HFFc6 (cell line): Measurements from ENCODE around the gene CMIP. TPM values are rescaled to one million over a fixed set of nuclear protein-coding genes. Genes with fewer than 3 reads are reported as not detected.
A peak's percentile ranks its signal among the peaks of the same experiment; 100 is the strongest.

Experiments
- DNase-seq: peaks from one replicate; pipeline ENCODE4 v3.0.0-alpha.2; 2018
- H3K27ac Mint-ChIP-seq: 2 replicates; pipeline ENCODE4 v1.8.0; 2020; ENCODE audit warnings: mild to moderate bottlenecking, mixed read lengths
- H3K27me3 Mint-ChIP-seq: 2 replicates; pipeline ENCODE4 v1.8.0; 2021; ENCODE audit warnings: mild to moderate bottlenecking, moderate library complexity, mixed read lengths; ENCODE audit not compliant: insufficient read depth
- H3K36me3 Mint-ChIP-seq: 2 replicates; pipeline ENCODE4 v1.8.0; 2021; ENCODE audit warnings: low read depth, mixed read lengths
- H3K4me1 Mint-ChIP-seq: 2 replicates; pipeline ENCODE4 v1.8.0; 2020; ENCODE audit warnings: low read depth, mixed read lengths
- H3K4me3 Mint-ChIP-seq: 2 replicates; pipeline ENCODE4 v1.8.0; 2020; ENCODE audit warnings: mild to moderate bottlenecking, moderate library complexity, mixed read lengths
- H3K9me3 Mint-ChIP-seq: 2 replicates; pipeline ENCODE4 v1.8.0; 2020; ENCODE audit warnings: mild to moderate bottlenecking, mixed read lengths
- CTCF ChIP-seq: fragments of 200-600 bp; sonication (generic); IDR thresholded peaks from 2 replicates; pipeline ENCODE4 v1.5.0; 2021; ENCODE audit warnings: antibody characterized with exemption, mild to moderate bottlenecking
- total RNA-seq, 6 experiments: library from RNA; stranded (reverse); fragmentation: NEBNext Ultra II Directional; extraction: Animal tissue kit (Norgen Biotek cat#: 25700); gene quantifications; 2 replicates in 1 of 6; 3 replicates in 5 of 6; pipeline ENCODE4 v1.2.3, GENCODE V29; 2021

Gene CMIP
- total RNA-seq, 6 experiments from 2014 or later: 35.9 to 48.0 (median 43.5) TPM

GRCh38 chr16:81641395-81642106 lies 196.9 kb downstream of the CMIP start:
- DNase-seq: no peak
- no peak overlapping the region for H3K27ac Mint-ChIP-seq
- peaks cover 6% of the 10 kb centered on the region; the same call in 1 of the 2 replicates for H3K27me3 Mint-ChIP-seq
- no peak for TF ChIP-seq CTCF
- H3K36me3 Mint-ChIP-seq: no peaks in the 10 kb centered on the region
- no peaks in the 10 kb centered on the region for H3K9me3 Mint-ChIP-seq
- peaks cover 21% of the 10 kb centered on the region for H3K4me1 Mint-ChIP-seq
- H3K4me3 Mint-ChIP-seq: no peak overlapping the region

DNA sequence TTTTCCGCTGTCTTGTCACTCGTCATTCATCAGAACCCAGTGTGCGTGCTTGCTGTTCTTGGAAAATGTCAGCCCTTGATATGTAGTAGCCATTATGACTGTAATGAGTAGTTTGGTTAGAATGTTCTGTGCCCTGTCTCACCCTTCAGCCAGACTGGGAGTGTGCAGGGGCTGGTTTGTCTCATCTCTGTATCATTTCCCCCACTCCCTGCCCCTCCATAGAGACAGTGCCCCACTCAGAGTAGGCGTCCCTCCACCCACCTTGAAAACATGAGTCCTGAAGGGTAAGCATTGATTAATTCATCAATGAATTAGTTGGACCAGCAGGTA lies 197.5 kb downstream of the CMIP start:
- Mint-ChIP-seq H3K9me3 (no peaks in the 10 kb centered on the region), H3K4me3 (no peak overlapping the region), H3K27ac (no peak overlapping the region), H3K4me1 (peaks cover 26% of the 10 kb centered on the region), H3K27me3 (peaks cover 6% of the 10 kb centered on the region; the same call in 1 of the 2 replicates), H3K36me3 (no peaks in the 10 kb centered on the region)
- no peak for TF ChIP-seq CTCF
- DNase-seq: no peak

GRCh38 chr16:81642943-81643342 lies 198.3 kb downstream of the CMIP start:
- Mint-ChIP-seq H3K27me3 (peaks cover 6% of the 10 kb centered on the region; the same call in 1 of the 2 replicates), H3K36me3 (no peaks in the 10 kb centered on the region), H3K9me3 (no peaks in the 10 kb centered on the region), H3K4me1 (peaks cover 35% of the 10 kb centered on the region), H3K27ac (no peak overlapping the region), H3K4me3 (no peak overlapping the region)
- DNase-seq: no peak
- TF ChIP-seq CTCF: no peak

DNA sequence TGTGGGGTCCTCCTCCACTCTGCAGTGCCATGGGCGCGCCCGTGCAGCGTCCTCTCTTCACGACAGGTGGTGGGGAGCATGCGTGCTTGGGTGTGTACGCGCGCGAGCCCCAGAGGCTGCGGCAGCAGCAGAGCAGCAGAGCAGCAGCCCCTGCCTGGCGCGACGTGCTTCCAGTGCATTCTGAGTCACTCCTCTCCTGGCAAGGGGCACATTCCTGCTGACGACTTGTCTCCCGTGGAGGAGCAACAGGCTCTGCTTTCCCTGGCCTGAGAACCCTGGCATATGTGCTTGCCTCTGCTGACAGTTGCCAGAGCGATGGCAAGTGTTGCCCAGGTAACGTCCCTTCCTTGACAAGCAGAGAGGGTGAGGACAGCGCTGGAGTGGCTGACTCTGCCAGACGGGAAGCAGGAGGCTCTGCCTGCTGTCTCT lies 200.7 kb downstream of the CMIP start:
- no peak for TF ChIP-seq CTCF
- H3K27ac Mint-ChIP-seq: peak overlapping the region; percentile 89
- peak overlapping the region; percentile 51; the same call in 1 of the 2 replicates for H3K4me3 Mint-ChIP-seq
- H3K36me3 Mint-ChIP-seq: no peaks in the 10 kb centered on the region; the same call in 1 of the 2 replicates
- H3K27me3 Mint-ChIP-seq: peaks cover 5% of the 10 kb centered on the region
- peaks cover 55% of the 10 kb centered on the region for H3K4me1 Mint-ChIP-seq
- no peaks in the 10 kb centered on the region for H3K9me3 Mint-ChIP-seq
- peak; percentile 88 for DNase-seq

- Mint-ChIP-seq H3K27ac (peak overlapping the region; percentile 89), H3K36me3 (no peaks in the 10 kb centered on the region; the same call in 1 of the 2 replicates), H3K9me3 (no peaks in the 10 kb centered on the region), H3K4me3 (no peak overlapping the region), H3K27me3 (peaks cover 6% of the 10 kb centered on the region), H3K4me1 (peaks cover 56% of the 10 kb centered on the region)
- TF ChIP-seq CTCF: no peak
- DNase-seq: no peak
These were observed 201.3 kb downstream of the CMIP start for GRCh38 chr16:81645925-81646324.
